Muscle layer of duodenum (tissue), 2 donors: ENCODE results near the gene FGF2.
"Not testable (repeated sequence)": the region's sequence is repeated elsewhere in the genome, so short reads cannot be mapped to it uniquely, and the experiment has no call there.

Experiments
- H3K27ac ChIP-seq: one replicate; pipeline ENCODE4 v1.7.0; 2013; ENCODE audit warnings: mild to moderate bottlenecking, low read length
- H3K27me3 ChIP-seq: one replicate; pipeline ENCODE4 v1.7.0; 2013; ENCODE audit warnings: low read depth, mild to moderate bottlenecking, control low read depth, low read length
- H3K36me3 ChIP-seq, 2 donors: one replicate each; pipeline ENCODE4 v1.7.0; 2013; ENCODE audit warnings: low read length in 2 of 2, control low read depth in 1 of 2, mild to moderate bottlenecking in 1 of 2; ENCODE audit not compliant: insufficient read depth in 2 of 2, control insufficient read depth in 1 of 2
- H3K4me1 ChIP-seq, 2 donors: one replicate each; pipeline ENCODE4 v1.7.0; 2013; ENCODE audit warnings: low read length in 2 of 2, mild to moderate bottlenecking in 2 of 2, control low read depth in 1 of 2, moderate library complexity in 1 of 2; ENCODE audit not compliant: insufficient read depth in 2 of 2, control insufficient read depth in 1 of 2
- H3K4me3 ChIP-seq, 2 donors: one replicate each; pipeline ENCODE4 v1.7.0; 2013; ENCODE audit warnings: low read length in 2 of 2, low read depth in 1 of 2, mild to moderate bottlenecking in 1 of 2
- H3K9me3 ChIP-seq, 2 donors: one replicate each; pipeline ENCODE4 v1.7.0; 2013; ENCODE audit warnings: low read length in 2 of 2, control low read depth in 1 of 2, mild to moderate bottlenecking in 1 of 2; ENCODE audit not compliant: control insufficient read depth in 1 of 2
- donor health status: healthy.

FGF2 gene

GRCh38 chr4:122849789-122850188 lies 23.2 kb downstream of the FGF2 start:
- H3K4me3 ChIP-seq, H3K27me3 ChIP-seq, H3K27ac ChIP-seq, H3K9me3 ChIP-seq, H3K36me3 ChIP-seq: not testable (repeated sequence)
- peaks cover 0 to 12% of the 10 kb centered on the region in 2 donors for H3K4me1 ChIP-seq

DNA sequence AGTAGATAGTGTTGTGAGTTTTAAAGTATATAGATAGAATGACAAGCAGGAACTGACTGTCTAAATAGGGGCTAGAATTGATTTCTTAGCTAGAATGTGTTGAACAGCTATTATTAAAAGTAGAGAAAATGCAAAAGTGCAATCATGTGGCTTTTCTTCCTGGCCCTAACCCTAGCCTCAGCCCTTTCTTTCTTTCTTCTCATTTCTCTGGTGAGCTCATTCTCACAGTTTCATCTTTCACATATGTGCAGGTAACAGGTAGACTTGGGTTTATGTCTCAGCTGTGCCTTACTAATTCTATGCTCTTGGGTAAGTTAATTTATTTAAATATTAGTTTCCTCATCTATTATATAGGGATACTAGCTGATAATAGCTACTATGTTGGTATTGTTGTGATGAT lies 24.9 kb downstream of the FGF2 start:
- no peaks in the 10 kb centered on the region for H3K9me3 ChIP-seq
- no peak overlapping the region for H3K27ac ChIP-seq
- H3K36me3 ChIP-seq = no peaks in the 10 kb centered on the region
- H3K27me3 ChIP-seq = no peaks in the 10 kb centered on the region
- peaks cover 0 to 12% of the 10 kb centered on the region in 2 donors for H3K4me1 ChIP-seq
- no peak overlapping the region for H3K4me3 ChIP-seq

DNA sequence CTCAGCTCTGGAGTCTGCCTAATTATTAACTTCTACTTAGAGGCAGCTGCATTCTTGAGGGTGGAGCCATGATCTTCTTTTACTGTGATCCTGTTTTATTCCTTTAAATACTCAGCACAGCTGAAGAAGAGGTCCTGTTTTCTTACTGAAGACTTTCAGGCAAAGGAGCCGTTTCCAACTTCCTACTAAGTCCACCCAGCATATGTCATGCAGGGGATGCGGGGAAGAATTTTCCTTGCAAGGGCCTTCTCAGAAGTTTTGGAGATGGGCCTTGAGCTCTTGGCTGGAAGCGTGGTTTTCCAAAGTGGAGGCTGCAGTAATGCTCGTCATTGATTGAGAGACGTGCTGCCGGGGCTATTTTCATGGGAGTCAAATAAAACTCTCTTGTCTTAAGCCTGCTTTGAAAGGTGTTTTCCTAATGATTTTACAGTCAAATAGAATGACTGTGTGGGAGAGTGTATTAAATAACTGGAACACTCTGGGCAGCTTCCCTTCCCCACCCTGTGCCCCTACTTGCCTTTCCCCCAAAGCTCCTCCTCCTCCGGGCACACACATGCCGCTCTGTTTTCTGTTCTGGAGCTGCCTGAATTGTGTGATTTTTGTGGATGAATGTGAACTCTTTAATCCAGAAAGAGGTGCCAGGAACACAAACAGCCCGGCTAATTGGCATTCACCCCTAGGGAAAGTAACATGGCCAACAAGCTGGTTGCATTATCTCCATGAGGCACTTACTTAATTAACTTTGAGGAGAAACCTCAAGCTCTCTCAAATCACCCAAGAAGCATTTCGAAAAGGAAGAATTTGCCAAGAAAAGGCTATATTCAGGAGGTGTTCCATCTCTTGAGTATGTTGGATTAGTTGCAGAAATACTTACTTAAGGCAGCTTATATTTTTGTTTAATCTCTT lies 28.1 kb downstream of the FGF2 start:
- H3K4me1 ChIP-seq = peaks cover 0 to 25% of the 10 kb centered on the region in 2 donors
- H3K36me3 ChIP-seq = no peaks in the 10 kb centered on the region
- peak overlapping the region; percentile 34 to 41 for H3K4me3 ChIP-seq
- H3K9me3 ChIP-seq = no peaks in the 10 kb centered on the region
- H3K27me3 ChIP-seq = no peaks in the 10 kb centered on the region
- peak overlapping the region; percentile 49 for H3K27ac ChIP-seq

DNA sequence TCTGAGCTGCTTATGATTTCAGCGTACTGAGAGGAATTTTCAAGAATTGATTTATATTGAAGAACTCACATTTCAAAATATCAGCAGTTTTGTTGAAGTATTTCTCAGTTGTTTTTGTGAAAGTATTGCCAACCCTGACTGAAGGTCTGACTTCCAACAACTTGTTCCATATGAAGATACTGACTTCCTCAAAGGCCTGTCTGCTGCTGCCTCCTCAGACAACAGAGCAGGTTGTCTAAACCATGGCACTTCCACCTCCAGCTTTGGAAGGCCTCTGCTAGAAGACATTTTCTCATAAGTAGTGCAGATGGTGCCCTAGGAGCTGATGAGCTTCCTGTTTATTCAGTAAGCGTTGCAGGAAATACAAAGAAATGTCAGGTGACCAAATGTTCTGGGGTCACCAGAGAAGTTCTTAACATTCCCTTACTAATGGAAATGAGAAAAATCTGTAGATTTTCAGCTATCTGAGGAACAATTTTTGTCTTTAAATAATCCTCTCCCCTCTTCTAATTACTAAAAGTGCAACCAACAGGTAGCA lies 28.8 kb downstream of the FGF2 start:
- H3K4me1 ChIP-seq = peaks cover 0 to 25% of the 10 kb centered on the region in 2 donors
- H3K36me3 ChIP-seq = no peaks in the 10 kb centered on the region
- no peak overlapping the region for H3K4me3 ChIP-seq
- peak overlapping the region; percentile 49 for H3K27ac ChIP-seq
- no peaks in the 10 kb centered on the region for H3K9me3 ChIP-seq
- no peaks in the 10 kb centered on the region for H3K27me3 ChIP-seq

GRCh38 chr4:122857160-122857559 lies 30.5 kb downstream of the FGF2 start:
- H3K27me3 ChIP-seq = no peaks in the 10 kb centered on the region
- H3K4me3 ChIP-seq = no peak overlapping the region
- peaks cover 0 to 34% of the 10 kb centered on the region in 2 donors for H3K4me1 ChIP-seq
- no peak overlapping the region for H3K27ac ChIP-seq
- no peaks in the 10 kb centered on the region for H3K36me3 ChIP-seq
- H3K9me3 ChIP-seq = no peaks in the 10 kb centered on the region

DNA sequence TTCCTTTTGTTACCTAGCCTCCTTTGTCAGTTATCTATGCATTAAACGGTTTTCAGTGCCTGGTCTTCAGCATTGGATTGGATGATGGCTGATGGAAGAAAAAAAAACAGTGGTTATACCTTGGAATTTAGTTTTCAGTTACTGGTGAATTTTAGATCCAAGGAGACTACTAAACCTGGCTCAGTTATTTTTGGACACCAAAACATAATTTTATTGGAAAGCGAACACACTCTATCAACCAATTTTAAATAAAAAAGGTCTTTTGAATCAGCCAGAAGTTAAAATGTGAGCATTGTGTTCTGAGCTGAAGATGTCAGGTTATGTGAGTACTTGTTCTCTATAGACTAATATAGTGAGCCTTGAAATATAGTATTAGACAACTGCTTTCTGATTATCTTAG lies 32.1 kb downstream of the FGF2 start:
- no peaks in the 10 kb centered on the region for H3K27me3 ChIP-seq
- H3K4me3 ChIP-seq = no peak overlapping the region
- no peak overlapping the region for H3K27ac ChIP-seq
- H3K9me3 ChIP-seq = no peaks in the 10 kb centered on the region
- no peaks in the 10 kb centered on the region for H3K36me3 ChIP-seq
- H3K4me1 ChIP-seq = peaks cover 0 to 40% of the 10 kb centered on the region in 2 donors

GRCh38 chr4:122861172-122861943 lies 34.7 kb downstream of the FGF2 start:
- H3K27ac ChIP-seq = no peak overlapping the region
- H3K4me3 ChIP-seq = no peak overlapping the region
- H3K27me3 ChIP-seq = no peaks in the 10 kb centered on the region
- H3K9me3 ChIP-seq = no peaks in the 10 kb centered on the region
- peaks cover 0 to 35% of the 10 kb centered on the region in 2 donors for H3K4me1 ChIP-seq
- H3K36me3 ChIP-seq = no peaks in the 10 kb centered on the region

DNA sequence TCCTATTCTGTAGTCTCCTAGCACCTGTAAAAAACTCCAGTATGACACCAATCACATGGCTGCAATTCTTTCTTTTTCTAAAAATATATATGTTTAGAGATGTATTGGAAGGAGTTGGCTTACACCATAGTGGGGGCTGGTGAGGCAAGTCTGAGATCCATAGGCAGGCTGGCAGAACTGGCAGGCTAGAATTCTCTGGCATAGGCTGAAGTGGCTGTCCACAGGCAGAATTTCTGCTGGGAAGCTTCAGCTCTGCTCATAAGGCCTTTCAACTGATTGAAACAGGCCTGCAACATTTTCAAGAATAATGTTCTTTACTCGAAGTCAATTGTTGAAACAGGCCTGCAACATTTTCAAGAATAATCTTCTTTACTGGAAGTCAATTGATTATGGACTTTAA lies 37.0 kb downstream of the FGF2 start:
- no peak overlapping the region for H3K4me3 ChIP-seq
- H3K27ac ChIP-seq = no peak overlapping the region
- H3K9me3 ChIP-seq = no peaks in the 10 kb centered on the region
- H3K4me1 ChIP-seq = peaks cover 0 to 22% of the 10 kb centered on the region in 2 donors
- H3K27me3 ChIP-seq = no peaks in the 10 kb centered on the region
- H3K36me3 ChIP-seq = no peaks in the 10 kb centered on the region

DNA sequence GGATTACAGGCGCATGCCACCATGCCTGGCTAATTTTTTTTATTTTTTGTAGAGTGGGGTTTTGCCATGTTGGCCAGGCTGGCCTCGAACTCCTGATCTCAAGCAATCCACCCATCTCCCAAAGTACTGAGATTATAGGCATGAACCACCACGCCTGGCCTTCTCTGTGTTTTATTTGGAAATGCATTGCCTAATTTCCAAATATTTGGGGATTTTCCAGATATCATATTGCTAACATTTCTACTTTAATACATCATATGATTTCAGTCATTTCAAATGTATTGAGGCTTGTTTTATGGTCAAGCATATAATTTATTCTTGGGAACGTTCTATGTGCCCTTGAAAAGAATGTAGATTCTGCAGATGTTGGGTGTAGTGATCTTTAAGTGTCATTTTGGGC lies 38.8 kb downstream of the FGF2 start:
- no peaks in the 10 kb centered on the region for H3K27me3 ChIP-seq
- H3K36me3 ChIP-seq = no peaks in the 10 kb centered on the region
- H3K4me3 ChIP-seq = no peak overlapping the region
- H3K27ac ChIP-seq = no peak overlapping the region
- H3K9me3 ChIP-seq = no peaks in the 10 kb centered on the region
- H3K4me1 ChIP-seq = peaks cover 0 to 22% of the 10 kb centered on the region in 2 donors

DNA sequence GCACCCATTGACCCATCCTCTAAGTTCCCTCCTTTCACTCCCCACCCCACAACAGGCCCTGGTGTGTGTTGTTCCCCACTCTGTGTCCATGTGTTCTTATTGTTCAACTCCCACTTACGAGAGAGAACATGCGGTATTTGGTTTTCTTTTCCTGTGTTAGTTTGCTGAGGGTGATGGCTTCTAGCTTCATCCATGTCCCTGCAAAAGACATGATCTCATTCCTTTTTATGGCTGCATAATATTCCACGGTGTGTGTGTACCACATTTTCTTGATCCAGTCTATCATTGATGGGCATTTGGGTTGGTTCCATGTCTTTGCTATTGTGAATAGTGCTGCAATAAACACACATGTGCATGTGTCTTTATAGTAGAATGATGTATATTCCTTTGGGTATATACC lies 41.6 kb downstream of the FGF2 start:
- H3K36me3 ChIP-seq, H3K9me3 ChIP-seq, H3K4me3 ChIP-seq, H3K4me1 ChIP-seq, H3K27me3 ChIP-seq, H3K27ac ChIP-seq: not testable (repeated sequence)

DNA sequence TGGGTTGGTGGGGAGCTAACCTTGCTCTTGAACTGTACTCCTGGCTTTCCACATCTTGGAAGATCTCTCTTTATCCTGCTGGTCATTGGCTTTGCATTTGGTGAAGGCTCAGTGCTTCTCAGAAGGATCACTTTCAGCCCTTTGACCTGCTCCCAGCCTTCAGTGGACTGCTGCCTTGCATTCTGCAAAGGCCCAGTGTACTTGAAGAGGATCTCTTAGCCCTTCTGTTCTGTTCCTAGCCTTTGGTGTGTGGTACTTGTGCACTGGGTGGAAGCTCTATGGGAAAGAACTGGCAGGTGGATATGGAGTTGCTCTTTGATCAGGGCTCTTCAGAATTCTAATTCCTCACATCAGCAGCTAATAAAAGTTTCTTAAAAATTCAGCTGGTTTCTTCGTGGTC lies 46.5 kb downstream of the FGF2 start:
- no peaks in the 10 kb centered on the region for H3K4me1 ChIP-seq
- no peak overlapping the region for H3K27ac ChIP-seq
- H3K27me3 ChIP-seq = no peaks in the 10 kb centered on the region
- no peak overlapping the region for H3K4me3 ChIP-seq
- peaks cover 0 to 4% of the 10 kb centered on the region in 2 donors for H3K36me3 ChIP-seq
- no peaks in the 10 kb centered on the region for H3K9me3 ChIP-seq
